K562 (cell line): ENCODE measurements around the gene PPP1R13L. TPM values are rescaled to one million over a fixed set of nuclear protein-coding genes. Genes with fewer than 3 reads are reported as not detected.
"Not testable (repeated sequence)": the region's sequence is repeated elsewhere in the genome, so short reads cannot be mapped to it uniquely, and the experiment has no call there.

Source experiments
- ATAC-seq: fragments of 200-7000 bp; cut with Tn5 transposase; 3 replicates; pipeline ENCODE4 v1.9.1; 2020; ENCODE audit warnings: moderate library complexity
- BruUV-seq: library from RNA; stranded (reverse); fragments of 400-500 nt; replicated peaks from 2 replicates; lab custom pipeline; 2021; lab: Mats Ljungman, UMichigan
- CTCF ChIA-PET: fragments of 300-600 bp; formaldehyde crosslinking; extraction: SDS; loops from one replicate; lab custom pipeline; 2021; ENCODE audit warnings: low intra/inter-chr PET ratio; lab: Yijun Ruan, JAX
- POLR2A ChIA-PET: fragments of 300-600, 350-650 bp; sonication (Branson Sonifier 250); formaldehyde crosslinking; extraction: SDS; loops from one replicate; lab custom pipeline; 2021; ENCODE audit warnings: antibody characterized with exemption, inconsistent platforms; lab: Yijun Ruan, JAX
- DNase-seq, 4 experiments: peaks; one replicate each; pipeline versions ENCODE4 v3.0.0 to v3.0.0-alpha.2; 2011 to 2018; ENCODE audit warnings: low spot score in 3 of 4, mixed read lengths in 3 of 4; ENCODE audit errors: extremely low read depth in 1 of 4
- FAIRE-seq: peaks from 2 replicates; lab custom pipeline; 2011; peaks lifted over from hg19 to GRCh38; lab: Jason Lieb, UNC
- H2AFZ ChIP-seq: 2 replicates; pipeline ENCODE4 v1.6.0; 2011; ENCODE audit warnings: low read depth, low read length, control low read depth, inconsistent platforms
- H3K27ac ChIP-seq: fragments of 200-600 bp; 3 replicates; pipeline ENCODE4 v1.8.0; 2011; ENCODE audit warnings: low read depth, mild to moderate bottlenecking, control low read depth, inconsistent platforms, low read length, moderate library complexity, mixed read lengths; ENCODE audit errors: extremely low read depth
- H3K27me3 ChIP-seq, 2 experiments: fragments of 300-600 bp in 1 of 2; 2 replicates in 1 of 2; 3 replicates in 1 of 2; pipeline versions ENCODE4 v1.6.0 to v1.8.0; 2011; ENCODE audit warnings: inconsistent platforms in 2 of 2, low read length in 2 of 2, mild to moderate bottlenecking in 1 of 2, mixed read lengths in 1 of 2, moderate library complexity in 1 of 2; ENCODE audit not compliant: control insufficient read depth in 2 of 2, insufficient read depth in 2 of 2
- H3K36me3 ChIP-seq: fragments of 300-600 bp; 3 replicates; pipeline ENCODE4 v1.8.0; 2011; ENCODE audit warnings: mild to moderate bottlenecking, low read length, inconsistent platforms; ENCODE audit not compliant: control insufficient read depth, insufficient read depth
- H3K4me1 ChIP-seq, 2 experiments: fragments of 200-600 bp in 1 of 2; replicated peaks in 1 of 2; 2 replicates in 1 of 2; 3 replicates in 1 of 2; pipeline versions ENCODE4 v1.5.1 to v1.8.0; 2011; ENCODE audit warnings: inconsistent platforms in 2 of 2, low read length in 2 of 2, mild to moderate bottlenecking in 1 of 2, mixed read lengths in 1 of 2, moderate library complexity in 1 of 2; ENCODE audit not compliant: control insufficient read depth in 2 of 2, insufficient read depth in 2 of 2
- H3K4me2 ChIP-seq: 2 replicates; pipeline ENCODE4 v1.6.1; 2011; ENCODE audit warnings: low read length, control low read depth, inconsistent platforms, mixed read lengths; ENCODE audit not compliant: insufficient read depth
- H3K4me3 ChIP-seq: fragments of 200-600 bp; sonication (generic), shearing (Covaris generic); 2 replicates; pipeline ENCODE4 v1.5.1; 2016; ENCODE audit warnings: control low read depth, inconsistent platforms
- H3K79me2 ChIP-seq: fragments of 200-600 bp; 3 replicates; pipeline ENCODE4 v1.8.0; 2011; ENCODE audit warnings: low read length, inconsistent platforms; ENCODE audit not compliant: control insufficient read depth, insufficient read depth
- H3K9ac ChIP-seq, 2 experiments: 2 replicates each; pipeline versions ENCODE4 v1.6.0 to v1.6.1; 2011; ENCODE audit warnings: low read depth in 2 of 2, low read length in 2 of 2, control low read depth in 1 of 2, inconsistent platforms in 1 of 2, mild to moderate bottlenecking in 1 of 2, mixed read lengths in 1 of 2; ENCODE audit not compliant: insufficient read depth in 1 of 2
- H3K9me1 ChIP-seq: one replicate; pipeline ENCODE4 v1.6.0; 2011; ENCODE audit warnings: inconsistent platforms, mild to moderate bottlenecking, low read length, moderate library complexity; ENCODE audit not compliant: control insufficient read depth, insufficient read depth
- H3K9me3 ChIP-seq: replicated peaks from 2 replicates; pipeline ENCODE4 v1.5.1; 2011; ENCODE audit warnings: low read depth, low read length, inconsistent platforms; ENCODE audit not compliant: control insufficient read depth, insufficient read depth
- H4K20me1 ChIP-seq: replicated peaks from 2 replicates; pipeline ENCODE4 v1.6.1; 2011; ENCODE audit warnings: low read length, inconsistent platforms, mixed read lengths; ENCODE audit not compliant: control insufficient read depth, insufficient read depth
- CBFA2T2 ChIP-seq: fragments of 450-650 bp; conservative IDR thresholded peaks from 2 replicates; pipeline ENCODE4 v1.6.1; 2017; ENCODE audit warnings: mild to moderate bottlenecking
- KDM2B ChIP-seq: fragments of 250-450 bp; sonication (Bioruptor Pico); IDR thresholded peaks from 2 replicates; pipeline ENCODE4 v1.8.0; 2021; ENCODE audit warnings: mild to moderate bottlenecking, moderate library complexity
- MBD2 ChIP-seq: sonication (generic); IDR thresholded peaks from 2 replicates; pipeline ENCODE4 v1.6.1; 2016; ENCODE audit warnings: low read depth, borderline replicate concordance
- NR2C1 ChIP-seq, 2 experiments: fragments of 450-650 bp; IDR thresholded peaks; 2 replicates each; pipeline ENCODE4 v1.6.1; 2017; ENCODE audit warnings: mild to moderate bottlenecking in 2 of 2, antibody characterized with exemption in 1 of 2, inconsistent platforms in 1 of 2, missing compliant biosample characterization in 1 of 2, missing genetic modification characterization in 1 of 2
- POLR2A ChIP-seq: fragments of 450-650 bp; conservative IDR thresholded peaks from 2 replicates; pipeline ENCODE4 v1.6.1; 2016
- POLR2G ChIP-seq: fragments of 200-400 bp; formaldehyde crosslinking; IDR thresholded peaks from 2 replicates; pipeline ENCODE4 v1.6.1; 2017; ENCODE audit warnings: low read depth, mild to moderate bottlenecking, antibody characterized with exemption, low read length, moderate library complexity
- PTTG1 ChIP-seq: fragments of 450-650 bp; IDR thresholded peaks from 2 replicates; pipeline ENCODE4 v1.6.1; 2016; ENCODE audit warnings: low read depth, mild to moderate bottlenecking, missing genetic modification characterization, missing compliant biosample characterization
- SNRNP70 ChIP-seq: fragments of 200-400 bp; formaldehyde crosslinking; optimal IDR thresholded peaks from 2 replicates; pipeline ENCODE3; 2017; ENCODE audit warnings: low read depth, low read length
- SREBF2 ChIP-seq: sonication (generic); formaldehyde crosslinking; IDR thresholded peaks from 2 replicates; pipeline ENCODE4 v1.4.0; 2020; ENCODE audit warnings: mild to moderate bottlenecking, missing genetic modification reagents
- TRIM25 ChIP-seq: fragments of 450-650 bp; IDR thresholded peaks from 2 replicates; pipeline ENCODE4 v1.7.0; 2016; ENCODE audit warnings: borderline replicate concordance
- TRIM28 ChIP-seq: fragments of 450-650 bp; IDR thresholded peaks from 2 replicates; pipeline ENCODE4 v1.6.1; 2017
- ZNF354B ChIP-seq: fragments of 250-450 bp; sonication (Bioruptor Pico); IDR thresholded peaks from 2 replicates; pipeline ENCODE4 v1.4.0; 2020
- ZNF408 ChIP-seq: fragments of 250-450 bp; sonication (Bioruptor Pico); IDR thresholded peaks from 2 replicates; pipeline ENCODE4 v1.4.0; 2020; ENCODE audit warnings: low read depth, mild to moderate bottlenecking, moderate library complexity
- WGBS: fragments of 100-300 bp; shearing (Covaris generic); methylation state at CpG from one replicate; pipeline ENCODE4 v1.1.6; 2016; ENCODE audit warnings: low coverage, mixed read lengths; ENCODE audit not compliant: insufficient coverage; ENCODE audit errors: missing lambda C conversion rate; 5-methylcytosine and 5-hydroxymethylcytosine counted together
- in situ Hi-C: fragments of 300-500 bp; cut with MboI; formaldehyde crosslinking; loops from 4 replicates; pipeline ENCODE4 v1.15.0; 2018; ENCODE audit warnings: inconsistent platforms, mixed read lengths
- intact Hi-C: fragments of 100-400 bp; cut with micrococcal nuclease; formaldehyde crosslinking; loops from 2 replicates; pipeline ENCODE4 v1.14.2; 2022
- polyA plus RNA-seq, 8 experiments: library from polyadenylated mRNA; depleted of rRNA in 4 of 8; stranded (reverse) in 5 of 8; unstranded in 3 of 8; fragments of >200 nt; fragmentation: Nextera tagmentation in 2 of 8; fragmentation: Illumina TruSeq in 1 of 8; extraction: Ambion mirVana in 2 of 8; extraction: Trizol in 1 of 8; gene quantifications; 2 replicates each; pipeline versions ENCODE4 v1.2.1 to v1.2.3, GENCODE V29; 2011 to 2014; ENCODE audit warnings: inconsistent platforms in 1 of 8, missing spikeins in 1 of 8
- total RNA-seq, 7 experiments: library from RNA; depleted of rRNA in 6 of 7; stranded (reverse); fragments of >200 nt in 6 of 7; fragmentation: Illumina TruSeq in 2 of 7; extraction: Trizol in 2 of 7; gene quantifications; 2 replicates each; pipeline versions ENCODE4 v1.2.1 to v1.2.3, GENCODE V29; 2011 to 2021; ENCODE audit warnings: low replicate concordance in 1 of 7
- TF ChIP-seq, protein P1 (sequence below): fragments of 450-650 bp; formaldehyde crosslinking; IDR thresholded peaks from 2 replicates; pipeline ENCODE4 v1.4.0; 2022; ENCODE audit warnings: mild to moderate bottlenecking, moderate library complexity

Gene PPP1R13L
- total and polyA plus RNA-seq, 9 of the 15 experiments (the other 6 are each of a cell fraction or from before 2014, with no cell fraction given), result 0.32 to 6.7 (median 2.0) TPM

DNA sequence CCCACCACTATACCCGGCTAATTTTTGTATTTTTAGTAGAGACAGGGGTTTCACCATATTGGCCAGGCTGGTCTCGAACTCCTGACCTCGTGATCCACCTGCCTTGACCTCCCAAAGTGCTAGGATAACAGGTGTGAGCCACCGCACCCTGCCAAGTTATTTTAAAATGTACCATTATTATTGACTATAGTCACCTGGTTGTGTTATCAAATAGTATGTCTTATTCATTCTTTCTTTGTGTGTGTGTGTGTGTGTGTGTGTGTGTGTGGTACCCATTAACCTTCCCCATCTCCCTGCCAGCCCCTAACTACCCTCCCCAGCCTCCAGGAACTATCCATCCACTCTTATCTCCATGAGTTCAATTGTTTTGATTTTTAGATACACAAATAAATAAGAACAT, 5.5 kb upstream of the PPP1R13L start:
- WGBS, result 95% methylated on average over 4 of the region's 4 CpGs

GRCh38 chr19:45409557-45409920, 4.7 kb upstream of the PPP1R13L start:
- Histone ChIP-seq H3K4me3 (no peak overlapping the region), H3K36me3 (peaks cover 47% of the 10 kb centered on the region; the same call in 2 of the 3 replicates), H3K79me2 (peaks cover 32% of the 10 kb centered on the region), H3K27ac (no peak overlapping the region), H4K20me1 (no peaks in the 10 kb centered on the region), H2AFZ (no peak overlapping the region), H3K27me3 (no peaks in the 10 kb centered on the region), H3K9me3 (no peaks in the 10 kb centered on the region), H3K9ac (peak overlapping the region in 1 of 2 experiments; percentile 38; a peak in 2 of 4 replicates), H3K4me2 (no peak overlapping the region), H3K4me1 (peaks cover 1 to 42% of the 10 kb centered on the region in 2 experiments; a peak in 3 of 5 replicates), H3K9me1 (no peaks in the 10 kb centered on the region)
- no peak for FAIRE-seq
- no peak for ATAC-seq
- DNase-seq, result no peak
- CTCF ChIA-PET, result interaction anchor here (0.6 kb wide), 1 partner anchor 189 kb away, joined by 3 read pairs; no protein-coding TSS in a partner anchor
- intact Hi-C loops (no loop called here), in situ Hi-C loops (no loop called here)
- no TSS peak for BruUV-seq
- WGBS, result 83% methylated on average over 4 of the region's 4 CpGs
- POLR2A ChIA-PET, result no interaction called here
- TF ChIP-seq ZNF408 (CRISPR knock-in tag) (no peak), PTTG1 (tag) (no peak), CBFA2T2 (no peak), MBD2 (no peak), KDM2B (no peak), SREBF2 (no peak), SNRNP70 (no peak), TRIM28 (no peak), ZNF354B (CRISPR knock-in tag) (no peak), NR2C1 (IDR thresholded peaks at IDR 0.05) (no peak), NR2C1 (tag; IDR thresholded peaks at IDR 0.05) (no peak), TRIM25 (no peak)
- TF ChIP-seq, protein P1, sequence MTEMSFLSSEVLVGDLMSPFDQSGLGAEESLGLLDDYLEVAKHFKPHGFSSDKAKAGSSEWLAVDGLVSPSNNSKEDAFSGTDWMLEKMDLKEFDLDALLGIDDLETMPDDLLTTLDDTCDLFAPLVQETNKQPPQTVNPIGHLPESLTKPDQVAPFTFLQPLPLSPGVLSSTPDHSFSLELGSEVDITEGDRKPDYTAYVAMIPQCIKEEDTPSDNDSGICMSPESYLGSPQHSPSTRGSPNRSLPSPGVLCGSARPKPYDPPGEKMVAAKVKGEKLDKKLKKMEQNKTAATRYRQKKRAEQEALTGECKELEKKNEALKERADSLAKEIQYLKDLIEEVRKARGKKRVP, result no peak

More for the DNA sequence above, 5.5 kb upstream of the PPP1R13L start:
- H3K9me1 ChIP-seq, H3K4me2 ChIP-seq, H4K20me1 ChIP-seq, H3K27me3 ChIP-seq, H2AFZ ChIP-seq, in situ Hi-C loops, FAIRE-seq, ATAC-seq, H3K4me3 ChIP-seq, intact Hi-C loops, POLR2A ChIA-PET, BruUV-seq, H3K27ac ChIP-seq, DNase-seq, CTCF ChIA-PET, H3K9ac ChIP-seq, H3K9me3 ChIP-seq: not testable (repeated sequence)
- TF ChIP-seq POLR2A (peak; percentile 58), POLR2G (0 out of 2 replicates have a peak, but pooled peaks have one; percentile 13)
- peaks cover 0 to 34% of the 10 kb centered on the region in 2 experiments; a peak in 2 of 5 replicates for H3K4me1 ChIP-seq
- H3K79me2 ChIP-seq, result peaks cover 29% of the 10 kb centered on the region
- H3K36me3 ChIP-seq, result peaks cover 52% of the 10 kb centered on the region; the same call in 2 of the 3 replicates
